ENCODE data around the gene AURKB. TPM values are rescaled to one million over a fixed set of nuclear protein-coding genes. Genes with fewer than 3 reads are reported as not detected.

AURKB gene
- total and polyA plus RNA-seq, 2 of the 13 experiments (the other 11 are each of a cell fraction or from before 2014, with no cell fraction given): 29.5 to 75.3 TPM

GRCh38 chr17:8163978-8164814 is 46.2 kb downstream of the AURKB start (continued):
- no peak for TF ChIP-seq GMEB2 (CRISPR knock-in tag; IDR thresholded peaks at IDR 0.05; ENCODE audit: low read depth)
- TF ChIP-seq IKZF4 (CRISPR knock-in tag; IDR thresholded peaks at IDR 0.05; ENCODE audit: borderline replicate concordance, low read depth, not compliant biosample characterization): no peak
- 0 out of 2 replicates have a peak, but pooled peaks have one; percentile 17 for TF ChIP-seq ZFP1 (CRISPR knock-in tag; IDR thresholded peaks at IDR 0.05)
- TF ChIP-seq ZKSCAN5 (CRISPR knock-in tag; IDR thresholded peaks at IDR 0.05): no peak
- TF ChIP-seq, protein P1, sequence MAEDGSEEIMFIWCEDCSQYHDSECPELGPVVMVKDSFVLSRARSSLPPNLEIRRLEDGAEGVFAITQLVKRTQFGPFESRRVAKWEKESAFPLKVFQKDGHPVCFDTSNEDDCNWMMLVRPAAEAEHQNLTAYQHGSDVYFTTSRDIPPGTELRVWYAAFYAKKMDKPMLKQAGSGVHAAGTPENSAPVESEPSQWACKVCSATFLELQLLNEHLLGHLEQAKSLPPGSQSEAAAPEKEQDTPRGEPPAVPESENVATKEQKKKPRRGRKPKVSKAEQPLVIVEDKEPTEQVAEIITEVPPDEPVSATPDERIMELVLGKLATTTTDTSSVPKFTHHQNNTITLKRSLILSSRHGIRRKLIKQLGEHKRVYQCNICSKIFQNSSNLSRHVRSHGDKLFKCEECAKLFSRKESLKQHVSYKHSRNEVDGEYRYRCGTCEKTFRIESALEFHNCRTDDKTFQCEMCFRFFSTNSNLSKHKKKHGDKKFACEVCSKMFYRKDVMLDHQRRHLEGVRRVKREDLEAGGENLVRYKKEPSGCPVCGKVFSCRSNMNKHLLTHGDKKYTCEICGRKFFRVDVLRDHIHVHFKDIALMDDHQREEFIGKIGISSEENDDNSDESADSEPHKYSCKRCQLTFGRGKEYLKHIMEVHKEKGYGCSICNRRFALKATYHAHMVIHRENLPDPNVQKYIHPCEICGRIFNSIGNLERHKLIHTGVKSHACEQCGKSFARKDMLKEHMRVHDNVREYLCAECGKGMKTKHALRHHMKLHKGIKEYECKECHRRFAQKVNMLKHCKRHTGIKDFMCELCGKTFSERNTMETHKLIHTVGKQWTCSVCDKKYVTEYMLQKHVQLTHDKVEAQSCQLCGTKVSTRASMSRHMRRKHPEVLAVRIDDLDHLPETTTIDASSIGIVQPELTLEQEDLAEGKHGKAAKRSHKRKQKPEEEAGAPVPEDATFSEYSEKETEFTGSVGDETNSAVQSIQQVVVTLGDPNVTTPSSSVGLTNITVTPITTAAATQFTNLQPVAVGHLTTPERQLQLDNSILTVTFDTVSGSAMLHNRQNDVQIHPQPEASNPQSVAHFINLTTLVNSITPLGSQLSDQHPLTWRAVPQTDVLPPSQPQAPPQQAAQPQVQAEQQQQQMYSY (CRISPR knock-in tag; IDR thresholded peaks at IDR 0.05): no peak
- TF ChIP-seq, protein P2, sequence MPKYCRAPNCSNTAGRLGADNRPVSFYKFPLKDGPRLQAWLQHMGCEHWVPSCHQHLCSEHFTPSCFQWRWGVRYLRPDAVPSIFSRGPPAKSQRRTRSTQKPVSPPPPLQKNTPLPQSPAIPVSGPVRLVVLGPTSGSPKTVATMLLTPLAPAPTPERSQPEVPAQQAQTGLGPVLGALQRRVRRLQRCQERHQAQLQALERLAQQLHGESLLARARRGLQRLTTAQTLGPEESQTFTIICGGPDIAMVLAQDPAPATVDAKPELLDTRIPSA (CRISPR knock-in tag; IDR thresholded peaks at IDR 0.05; ENCODE audit: borderline replicate concordance): no peak
- no peak for TF ChIP-seq HOXD1 (CRISPR knock-in tag; IDR thresholded peaks at IDR 0.05)
- TF ChIP-seq TARDBP (CRISPR knock-in tag; IDR thresholded peaks at IDR 0.05): no peak
- no peak for TF ChIP-seq ZNF563 (CRISPR knock-in tag; IDR thresholded peaks at IDR 0.05)
- TF ChIP-seq, protein P3, sequence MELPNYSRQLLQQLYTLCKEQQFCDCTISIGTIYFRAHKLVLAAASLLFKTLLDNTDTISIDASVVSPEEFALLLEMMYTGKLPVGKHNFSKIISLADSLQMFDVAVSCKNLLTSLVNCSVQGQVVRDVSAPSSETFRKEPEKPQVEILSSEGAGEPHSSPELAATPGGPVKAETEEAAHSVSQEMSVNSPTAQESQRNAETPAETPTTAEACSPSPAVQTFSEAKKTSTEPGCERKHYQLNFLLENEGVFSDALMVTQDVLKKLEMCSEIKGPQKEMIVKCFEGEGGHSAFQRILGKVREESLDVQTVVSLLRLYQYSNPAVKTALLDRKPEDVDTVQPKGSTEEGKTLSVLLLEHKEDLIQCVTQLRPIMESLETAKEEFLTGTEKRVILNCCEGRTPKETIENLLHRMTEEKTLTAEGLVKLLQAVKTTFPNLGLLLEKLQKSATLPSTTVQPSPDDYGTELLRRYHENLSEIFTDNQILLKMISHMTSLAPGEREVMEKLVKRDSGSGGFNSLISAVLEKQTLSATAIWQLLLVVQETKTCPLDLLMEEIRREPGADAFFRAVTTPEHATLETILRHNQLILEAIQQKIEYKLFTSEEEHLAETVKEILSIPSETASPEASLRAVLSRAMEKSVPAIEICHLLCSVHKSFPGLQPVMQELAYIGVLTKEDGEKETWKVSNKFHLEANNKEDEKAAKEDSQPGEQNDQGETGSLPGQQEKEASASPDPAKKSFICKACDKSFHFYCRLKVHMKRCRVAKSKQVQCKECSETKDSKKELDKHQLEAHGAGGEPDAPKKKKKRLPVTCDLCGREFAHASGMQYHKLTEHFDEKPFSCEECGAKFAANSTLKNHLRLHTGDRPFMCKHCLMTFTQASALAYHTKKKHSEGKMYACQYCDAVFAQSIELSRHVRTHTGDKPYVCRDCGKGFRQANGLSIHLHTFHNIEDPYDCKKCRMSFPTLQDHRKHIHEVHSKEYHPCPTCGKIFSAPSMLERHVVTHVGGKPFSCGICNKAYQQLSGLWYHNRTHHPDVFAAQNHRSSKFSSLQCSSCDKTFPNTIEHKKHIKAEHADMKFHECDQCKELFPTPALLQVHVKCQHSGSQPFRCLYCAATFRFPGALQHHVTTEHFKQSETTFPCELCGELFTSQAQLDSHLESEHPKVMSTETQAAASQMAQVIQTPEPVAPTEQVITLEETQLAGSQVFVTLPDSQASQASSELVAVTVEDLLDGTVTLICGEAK (IDR thresholded peaks at IDR 0.05): no peak
- TF ChIP-seq, protein P3 (CRISPR knock-in tag; IDR thresholded peaks at IDR 0.05): no peak

All from HepG2 (cell line).